Naive thymus-derived CD8-positive, alpha-beta T cell (primary cell): ENCODE results near the gene PTGDR2. TPM values are rescaled to one million over a fixed set of nuclear protein-coding genes. Genes with fewer than 3 reads are reported as not detected.

Experiments used
- ATAC-seq, 2 donors: fragments of 150-1000 bp; cut with Tn5 transposase in 1 of 2; sonication (Bioruptor Pico), chemical (Tn5 transposase) in 1 of 2; 1 replicate in 1 of 2; 2 replicates in 1 of 2; pipeline ENCODE4 v1.10.0; 2021; ENCODE audit warnings: mild to moderate bottlenecking in 2 of 2, moderate library complexity in 2 of 2
- POLR2A ChIA-PET: fragments of 350-600 bp; sonication (Branson Sonifier 250); formaldehyde crosslinking; loops from one replicate; lab custom pipeline; 2021; ENCODE audit warnings: antibody characterized with exemption; lab: Charles Lee
- DNase-seq, 10 donors: peaks; one replicate each; pipeline versions ENCODE4 v3.0.0 to v3.0.0-alpha.2; 2020 to 2022
- H3K27ac Mint-ChIP-seq, 10 donors: one replicate each; pipeline ENCODE4 v1.8.0; 2020 to 2022; ENCODE audit warnings: mild to moderate bottlenecking in 10 of 10, mixed read lengths in 10 of 10, moderate library complexity in 4 of 10, inconsistent platforms in 1 of 10
- H3K27me3 Mint-ChIP-seq, 5 donors: one replicate each; pipeline ENCODE4 v1.8.0; 2021 to 2022; ENCODE audit warnings: mixed read lengths in 5 of 5
- H3K36me3 Mint-ChIP-seq, 3 donors: one replicate each; pipeline ENCODE4 v1.8.0; 2020 to 2022; ENCODE audit warnings: mixed read lengths in 3 of 3, mild to moderate bottlenecking in 2 of 3, inconsistent platforms in 1 of 3
- H3K4me1 Mint-ChIP-seq, 4 donors: one replicate each; pipeline ENCODE4 v1.8.0; 2021 to 2022; ENCODE audit warnings: mixed read lengths in 4 of 4
- H3K4me3 Mint-ChIP-seq, 10 donors: one replicate each; pipeline ENCODE4 v1.8.0; 2020 to 2022; ENCODE audit warnings: mild to moderate bottlenecking in 10 of 10, mixed read lengths in 10 of 10, moderate library complexity in 6 of 10, inconsistent platforms in 1 of 10
- H3K9me3 Mint-ChIP-seq, 9 donors: one replicate each; pipeline ENCODE4 v1.8.0; 2020 to 2022; ENCODE audit warnings: mixed read lengths in 9 of 9, mild to moderate bottlenecking in 3 of 9, inconsistent platforms in 1 of 9, moderate library complexity in 1 of 9
- polyA plus RNA-seq, 3 donors: library from polyadenylated mRNA; unstranded; fragments of 300-500 nt; fragmentation: Illumina TruSeq; gene quantifications; one replicate each; pipeline ENCODE4 v1.2.3, GENCODE V29; 2021
- total RNA-seq, 8 experiments: library from RNA in 2 of 8; stranded (reverse) in 2 of 8; gene quantifications; one replicate each; pipeline ENCODE4 v1.2.3 and lab custom pipeline; 2021 to 2026

PTGDR2 gene
- total and polyA plus RNA-seq, 5 experiments from 2014 or later: 0.16 TPM; not detected in 3

GRCh38 chr11:60864856-60865513, 9.2 kb upstream of the PTGDR2 start:
- DNase-seq: no peak
- Mint-ChIP-seq H3K4me1 (peaks cover 5 to 21% (median 14%) of the 10 kb centered on the region in 4 donors), H3K9me3 (no peaks in the 10 kb centered on the region), H3K27me3 (peaks cover 0 to 6% (median 0%) of the 10 kb centered on the region in 5 donors), H3K27ac (peak overlapping the region in 1 of 10 donors; percentile 26), H3K36me3 (no peaks in the 10 kb centered on the region), H3K4me3 (no peak overlapping the region)
- ATAC-seq: no peak
- POLR2A ChIA-PET: no interaction called here

- POLR2A ChIA-PET: no interaction called here
- Mint-ChIP-seq H3K9me3 (no peaks in the 10 kb centered on the region), H3K27me3 (peaks cover 0 to 2% (median 0%) of the 10 kb centered on the region in 5 donors), H3K4me3 (no peak overlapping the region), H3K36me3 (no peaks in the 10 kb centered on the region), H3K4me1 (peaks cover 9 to 26% (median 15%) of the 10 kb centered on the region in 4 donors), H3K27ac (peak overlapping the region in 3 of 10 donors; percentile 7 to 57 (median 26))
- no peak for DNase-seq
- ATAC-seq: no peak
Observed at GRCh38 chr11:60863550-60864521, 8.1 kb upstream of the PTGDR2 start.

GRCh38 chr11:60862171-60862570, 6.4 kb upstream of the PTGDR2 start:
- no peaks in the 10 kb centered on the region for H3K36me3 Mint-ChIP-seq
- H3K27ac Mint-ChIP-seq: peak overlapping the region in 1 of 10 donors; percentile 2
- DNase-seq (no peak), ATAC-seq (no peak)
- peaks cover 17 to 37% (median 24%) of the 10 kb centered on the region in 4 donors for H3K4me1 Mint-ChIP-seq
- H3K4me3 Mint-ChIP-seq: no peak overlapping the region
- no peaks in the 10 kb centered on the region for H3K27me3 Mint-ChIP-seq
- no peaks in the 10 kb centered on the region for H3K9me3 Mint-ChIP-seq
- POLR2A ChIA-PET: no interaction called here

- no peak overlapping the region for H3K4me3 Mint-ChIP-seq
- ATAC-seq (no peak), DNase-seq (no peak)
- POLR2A ChIA-PET: interaction anchor here (0.7 to 1.0 kb wide), 2 partner anchors 20 to 309 kb away, joined by 3 read pairs; no protein-coding TSS in a partner anchor
- no peaks in the 10 kb centered on the region for H3K27me3 Mint-ChIP-seq
- H3K4me1 Mint-ChIP-seq: peaks cover 17 to 47% (median 31%) of the 10 kb centered on the region in 4 donors
- peak overlapping the region in 2 of 10 donors; percentile 6 to 65 for H3K27ac Mint-ChIP-seq
- H3K36me3 Mint-ChIP-seq: no peaks in the 10 kb centered on the region
- H3K9me3 Mint-ChIP-seq: no peaks in the 10 kb centered on the region
Observed at GRCh38 chr11:60860943-60861342, 5.2 kb upstream of the PTGDR2 start.

- peak overlapping the region in 8 of 10 donors; percentile 10 to 82 (median 65) for H3K27ac Mint-ChIP-seq
Observed at GRCh38 chr11:60859616-60860250, 4.0 kb upstream of the PTGDR2 start.

GRCh38 chr11:60858731-60859464, 3.1 kb upstream of the PTGDR2 start:
- DNase-seq: peak in 2 of 10 donors; percentile 25 to 35
- Mint-ChIP-seq H3K9me3 (no peaks in the 10 kb centered on the region), H3K4me1 (peaks cover 19 to 52% (median 43%) of the 10 kb centered on the region in 4 donors), H3K36me3 (no peaks in the 10 kb centered on the region), H3K4me3 (peak overlapping the region in 8 of 10 donors; percentile 37 to 73 (median 52)), H3K27me3 (no peaks in the 10 kb centered on the region), H3K27ac (peak overlapping the region; percentile 44 to 87 (median 82))
- POLR2A ChIA-PET: no interaction called here
- peak; percentile 77 to 83 for ATAC-seq

More at GRCh38 chr11:60859616-60860250, 4.0 kb upstream of the PTGDR2 start:
- POLR2A ChIA-PET: no interaction called here
- Mint-ChIP-seq H3K4me3 (peak overlapping the region in 3 of 10 donors; percentile 22 to 51 (median 26)), H3K36me3 (no peaks in the 10 kb centered on the region), H3K27me3 (no peaks in the 10 kb centered on the region), H3K9me3 (no peaks in the 10 kb centered on the region), H3K4me1 (peaks cover 22 to 52% (median 42%) of the 10 kb centered on the region in 4 donors)
- DNase-seq (no peak), ATAC-seq (no peak)

GRCh38 chr11:60858236-60858635, 2.5 kb upstream of the PTGDR2 start:
- H3K27ac Mint-ChIP-seq: peak overlapping the region; percentile 44 to 87 (median 82)
- H3K27me3 Mint-ChIP-seq: no peaks in the 10 kb centered on the region
- H3K9me3 Mint-ChIP-seq: no peaks in the 10 kb centered on the region
- H3K36me3 Mint-ChIP-seq: no peaks in the 10 kb centered on the region
- H3K4me1 Mint-ChIP-seq: peaks cover 19 to 52% (median 43%) of the 10 kb centered on the region in 4 donors
- peak overlapping the region in 9 of 10 donors; percentile 22 to 73 (median 42) for H3K4me3 Mint-ChIP-seq
- POLR2A ChIA-PET: no interaction called here
- no peak for ATAC-seq
- DNase-seq: no peak

GRCh38 chr11:60857378-60858232, 1.9 kb upstream of the PTGDR2 start:
- no peaks in the 10 kb centered on the region for H3K36me3 Mint-ChIP-seq
- ATAC-seq (no peak), DNase-seq (no peak)
- no peaks in the 10 kb centered on the region for H3K9me3 Mint-ChIP-seq
- H3K27me3 Mint-ChIP-seq: no peaks in the 10 kb centered on the region
- H3K4me1 Mint-ChIP-seq: peaks cover 19 to 52% (median 43%) of the 10 kb centered on the region in 4 donors
- H3K4me3 Mint-ChIP-seq: peak overlapping the region in 3 of 10 donors; percentile 3 to 51 (median 42)
- H3K27ac Mint-ChIP-seq: peak overlapping the region in 9 of 10 donors; percentile 5 to 79 (median 32)
- POLR2A ChIA-PET: interaction anchor here (0.7 kb wide), 1 partner anchor 12 kb away, joined by 3 read pairs; no protein-coding TSS in a partner anchor

- Mint-ChIP-seq H3K27ac (peak overlapping the region in 8 of 10 donors; percentile 7 to 89 (median 58)), H3K9me3 (no peaks in the 10 kb centered on the region), H3K36me3 (peaks cover 0 to 20% (median 16%) of the 10 kb centered on the region in 3 donors), H3K4me1 (peaks cover 18 to 54% (median 42%) of the 10 kb centered on the region in 4 donors), H3K4me3 (peak overlapping the region in 4 of 10 donors; percentile 44 to 84 (median 62)), H3K27me3 (no peaks in the 10 kb centered on the region)
- DNase-seq (no peak), ATAC-seq (no peak)
- POLR2A ChIA-PET: interaction anchor here (1.1 kb wide), 2 partner anchors 9 to 13 kb away, joined by 4 to 5 read pairs; partner anchors contain the start of gene CCDC86
Observed at GRCh38 chr11:60854847-60855725, 664 bp downstream of the PTGDR2 start.

- ATAC-seq: no peak
- peaks cover 0 to 27% (median 16%) of the 10 kb centered on the region in 3 donors for H3K36me3 Mint-ChIP-seq
- H3K4me1 Mint-ChIP-seq: peaks cover 18 to 47% (median 38%) of the 10 kb centered on the region in 4 donors
- no peaks in the 10 kb centered on the region for H3K9me3 Mint-ChIP-seq
- no peaks in the 10 kb centered on the region for H3K27me3 Mint-ChIP-seq
- DNase-seq: no peak
- POLR2A ChIA-PET: no interaction called here
- peak overlapping the region in 1 of 10 donors; percentile 34 for H3K27ac Mint-ChIP-seq
- H3K4me3 Mint-ChIP-seq: peak overlapping the region in 2 of 10 donors; percentile 59 to 84
Observed at GRCh38 chr11:60854140-60854846, 1.5 kb downstream of the PTGDR2 start.
